Mucosa of gallbladder (tissue), 1 donor: Measurements from ENCODE around the gene TRIP13. TPM values are rescaled to one million over a fixed set of nuclear protein-coding genes. Genes with fewer than 3 reads are reported as not detected.

Source experiments
- total RNA-seq: library from RNA; stranded (reverse); gene quantifications from one replicate; pipeline ENCODE4 v1.2.1, GENCODE V29; 2021
- donor health status: DM: no; HTN: no; CAD: no.

The TRIP13 gene
- total RNA-seq, 1 donor from 2014 or later = 0.92 TPM

Other genes with a start within 250 kb of the TRIP13 start
- gene TPPP, start 199.5 kb upstream of the TRIP13 start, total RNA-seq = 9.9 TPM
- gene ZDHHC11B, start 108.2 kb upstream of the TRIP13 start, total RNA-seq = 14.5 TPM
- gene ZDHHC11, start 41.9 kb upstream of the TRIP13 start, total RNA-seq = 23.2 TPM
- 40.8 TPM for gene BRD9, start 83 bp upstream of the TRIP13 start, total RNA-seq
- 7.6 TPM for gene NKD2, start 115.9 kb downstream of the TRIP13 start, total RNA-seq
- gene SLC12A7, start 219.2 kb downstream of the TRIP13 start, total RNA-seq = 344 TPM